Heart left ventricle (tissue), 16 donors: ENCODE measurements around the gene CCNB1. TPM values are rescaled to one million over a fixed set of nuclear protein-coding genes. Genes with fewer than 3 reads are reported as not detected.

Experiments
- ATAC-seq, 4 donors: fragments of 200-7000 bp; cut with Tn5 transposase; one replicate each; pipeline ENCODE4 v1.9.1; 2020 to 2022; ENCODE audit warnings: moderate library complexity in 4 of 4, mild to moderate bottlenecking in 3 of 4, moderate number of reproducible peaks in 1 of 4
- DNase-seq, 5 donors: peaks; one replicate each; pipeline ENCODE4 v3.0.0-alpha.2; 2020
- H3K27ac ChIP-seq, 12 donors: fragments of 200-600 bp; sonication (generic) in 4 of 12; one replicate each; pipeline versions ENCODE4 v1.5.0 to v1.8.0; 2016 to 2022; ENCODE audit warnings: mild to moderate bottlenecking in 2 of 12
- H3K27me3 ChIP-seq, 9 donors: fragments of 200-600 bp; sonication (generic) in 2 of 9; one replicate each; pipeline versions ENCODE4 v1.5.1 to v1.8.0; 2016 to 2022; ENCODE audit warnings: mild to moderate bottlenecking in 3 of 9
- H3K36me3 ChIP-seq, 9 donors: fragments of 200-600 bp; sonication (generic) in 2 of 9; one replicate each; pipeline versions ENCODE4 v1.5.0 to v1.8.0; 2018 to 2022; ENCODE audit warnings: mild to moderate bottlenecking in 2 of 9
- H3K4me1 ChIP-seq, 12 donors: fragments of 200-600 bp; sonication (generic) in 4 of 12; one replicate each; pipeline versions ENCODE4 v1.5.0 to v1.8.0; 2016 to 2022; ENCODE audit warnings: mild to moderate bottlenecking in 3 of 12
- H3K4me3 ChIP-seq, 12 donors: fragments of 200-600 bp; sonication (generic) in 4 of 12; one replicate each; pipeline versions ENCODE4 v1.5.0 to v1.8.0; 2017 to 2022; ENCODE audit warnings: mild to moderate bottlenecking in 9 of 12, moderate library complexity in 4 of 12
- H3K9me3 ChIP-seq, 12 donors: fragments of 200-600 bp; sonication (generic) in 4 of 12; one replicate each; pipeline versions ENCODE4 v1.5.0 to v1.8.0; 2016 to 2022; ENCODE audit warnings: mild to moderate bottlenecking in 1 of 12
- POLR2A ChIP-seq, 2 donors: fragments of 450-650 bp; IDR thresholded peaks; one replicate each; pipeline ENCODE4 v1.6.1; 2017; ENCODE audit warnings: antibody characterized with exemption in 2 of 2, mild to moderate bottlenecking in 2 of 2, moderate library complexity in 2 of 2
- WGBS, 4 donors: extraction: QIAGEN DNeasy Blood & Tissue Kit in 2 of 4; methylation state at CpG; one replicate each; pipeline versions ENCODE4 v1.1.5 to v1.1.7; 2013 to 2018; 5-methylcytosine and 5-hydroxymethylcytosine counted together
- intact Hi-C, 10 donors: fragments of 100-400 bp; cut with DNase I; formaldehyde crosslinking; loops; one replicate each; pipeline versions ENCODE4 v1.11.1 to v1.14.2; 2022
- polyA plus RNA-seq, 2 donors: library from polyadenylated mRNA; stranded (reverse); fragments of 200-250 nt; gene quantifications; one replicate each; pipeline ENCODE4 v1.2.3, GENCODE V29; 2013
- total RNA-seq, 9 donors: library from RNA; depleted of rRNA in 2 of 9; stranded (reverse); fragments of >200 nt in 2 of 9; fragmentation: NEBNext Ultra II Directional in 3 of 9; extraction: Animal tissue kit (Norgen Biotek cat#: 25700) in 3 of 9; gene quantifications; one replicate each; pipeline versions ENCODE4 v1.1.0 to v1.2.4, GENCODE V29; 2016 to 2023
- TF ChIP-seq, protein P1 (sequence below), 12 donors: fragments of 200-600 bp; sonication (generic) in 4 of 12; IDR thresholded peaks; one replicate each; pipeline versions ENCODE4 v1.5.0 to v1.8.0; 2018 to 2022; ENCODE audit warnings: antibody characterized with exemption in 12 of 12, mild to moderate bottlenecking in 5 of 12
- donor health status: ischemic (EF 13 %, LVEDD 7.1; RV severe dilation, severe dysfunction).
- donor health status: healthy with polysubstance abuse.
- donor health status: DM: no; HTN: yes; CAD: no.
- donor health status: DM: no; HTN: no; CAD: no.
- donor health status: ischemic (EF 25% LVEDD 6.9; RV normal size, moderate dysfunction).
- donor health status: ischemic (EF 25% LVEDD 5.7; RV mildly dilated, moderate dysfunction).
- donor health status: healthy.
- donor health status: DM: yes; HTN: yes; CAD: no.
- donor health status: ischemic (EF 35%, LVEDD 5.7; RV mildly dilated, moderate dysfunction).
- donor health status: nonischemic (EF 11% LVEDD 7.7; RV severe dilation, severe dysfunction).
- donor health status: DM: yes; HTN: yes; CAD: no.
- donor health status: PGD.
- donor health status: ischemic (EF 29% LVEDD 5.4; RV normal size, mild dysfunction).
- donor health status: nonischemic (EF 23%, LVEDD 6.1; RV moderate dilation, normal function).

The CCNB1 gene
- total and polyA plus RNA-seq, 11 donors, result 1.3 to 22.9 (median 3.6) TPM

DNA sequence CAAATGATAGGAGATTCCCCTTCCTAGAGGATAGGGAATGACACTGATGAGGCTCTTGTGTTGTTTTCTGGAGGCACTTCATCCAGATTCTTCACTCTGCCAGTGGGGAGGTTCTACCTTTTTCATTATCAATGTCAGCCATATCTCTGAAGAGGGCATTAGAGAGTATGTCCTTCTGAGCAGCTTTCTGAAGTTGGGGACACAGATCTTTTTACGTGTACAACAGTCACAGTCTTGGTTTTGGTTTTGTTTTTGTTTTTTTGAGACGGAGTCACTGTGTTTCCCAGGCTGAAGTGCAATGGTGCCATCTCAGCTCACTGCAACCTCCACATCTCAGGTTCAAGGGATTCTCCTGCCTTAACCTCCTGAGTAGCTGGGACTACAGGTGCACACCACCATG lies 45.1 kb downstream of the CCNB1 start:
- Histone ChIP-seq H3K36me3 (no peaks in the 10 kb centered on the region), H3K27ac (no peak overlapping the region), H3K4me3 (no peak overlapping the region), H3K27me3 (no peaks in the 10 kb centered on the region), H3K9me3 (no peaks in the 10 kb centered on the region), H3K4me1 (peaks cover 0 to 10% (median 2%) of the 10 kb centered on the region in 12 donors)
- WGBS, 4 donors, result 87 to 98% (median 91%) methylated on average over 2 of the region's 2 CpGs
- DNase-seq (no peak), ATAC-seq (no peak)
- no peak for TF ChIP-seq POLR2A (IDR thresholded peaks at IDR 0.05)
- TF ChIP-seq, protein P1, sequence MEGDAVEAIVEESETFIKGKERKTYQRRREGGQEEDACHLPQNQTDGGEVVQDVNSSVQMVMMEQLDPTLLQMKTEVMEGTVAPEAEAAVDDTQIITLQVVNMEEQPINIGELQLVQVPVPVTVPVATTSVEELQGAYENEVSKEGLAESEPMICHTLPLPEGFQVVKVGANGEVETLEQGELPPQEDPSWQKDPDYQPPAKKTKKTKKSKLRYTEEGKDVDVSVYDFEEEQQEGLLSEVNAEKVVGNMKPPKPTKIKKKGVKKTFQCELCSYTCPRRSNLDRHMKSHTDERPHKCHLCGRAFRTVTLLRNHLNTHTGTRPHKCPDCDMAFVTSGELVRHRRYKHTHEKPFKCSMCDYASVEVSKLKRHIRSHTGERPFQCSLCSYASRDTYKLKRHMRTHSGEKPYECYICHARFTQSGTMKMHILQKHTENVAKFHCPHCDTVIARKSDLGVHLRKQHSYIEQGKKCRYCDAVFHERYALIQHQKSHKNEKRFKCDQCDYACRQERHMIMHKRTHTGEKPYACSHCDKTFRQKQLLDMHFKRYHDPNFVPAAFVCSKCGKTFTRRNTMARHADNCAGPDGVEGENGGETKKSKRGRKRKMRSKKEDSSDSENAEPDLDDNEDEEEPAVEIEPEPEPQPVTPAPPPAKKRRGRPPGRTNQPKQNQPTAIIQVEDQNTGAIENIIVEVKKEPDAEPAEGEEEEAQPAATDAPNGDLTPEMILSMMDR (IDR thresholded peaks at IDR 0.05), result no peak
- intact Hi-C loops, result loop anchor here in 3 of 10 donors (5.0 to 10.0 kb wide), 3 partner anchors 35 to 117 kb away; partner anchors contain the start of genes CCNB1 (in 2 of the 3) and SLC30A5 (in 1 of the 3)

DNA sequence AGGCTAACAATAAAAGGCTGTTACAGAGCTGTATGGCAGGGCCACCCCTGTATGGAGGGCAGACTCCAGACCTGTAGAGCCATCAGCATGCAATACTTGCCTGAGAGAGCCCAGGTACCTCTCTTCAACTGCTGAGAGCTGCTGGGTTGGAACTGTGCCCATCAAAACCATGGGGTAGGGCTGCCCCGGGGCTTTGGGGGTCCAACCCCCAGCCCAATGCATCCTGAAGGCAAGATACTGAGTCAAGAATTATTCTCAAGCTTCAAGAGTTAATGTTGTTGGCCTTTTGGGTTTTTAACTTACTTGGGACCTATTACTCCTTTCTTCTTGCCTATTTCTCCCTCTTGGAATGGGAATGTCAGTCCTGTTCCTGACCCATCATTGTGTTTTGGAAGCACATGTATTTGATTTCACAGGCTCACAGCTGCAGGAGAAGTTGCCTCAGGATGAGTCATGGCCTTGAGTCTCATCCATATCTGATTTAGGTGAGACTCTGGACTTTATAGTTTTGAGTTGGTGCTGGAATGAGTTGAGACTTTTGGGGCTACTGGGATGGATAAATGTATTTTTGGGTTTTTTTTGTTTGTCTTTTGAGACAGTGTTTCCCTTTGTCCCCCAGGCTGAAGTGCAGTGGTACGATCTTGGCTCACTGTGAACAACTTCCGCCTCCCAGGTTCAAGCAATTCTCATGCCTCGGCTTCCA lies 46.7 kb downstream of the CCNB1 start:
- Histone ChIP-seq H3K27me3 (no peaks in the 10 kb centered on the region), H3K9me3 (no peaks in the 10 kb centered on the region), H3K27ac (no peak overlapping the region), H3K36me3 (no peaks in the 10 kb centered on the region), H3K4me3 (no peak overlapping the region), H3K4me1 (peaks cover 0 to 15% (median 5%) of the 10 kb centered on the region in 12 donors)
- DNase-seq (no peak), ATAC-seq (no peak)
- WGBS, 4 donors, result 92 to 96% (median 94%) methylated on average over 4 of the region's 4 CpGs
- intact Hi-C loops, result loop anchor here in 3 of 10 donors (5.0 to 10.0 kb wide), 3 partner anchors 34 to 119 kb away; partner anchors contain the start of genes CCNB1 (in 2 of the 3) and SLC30A5 (in 1 of the 3)
- TF ChIP-seq, protein P1 (IDR thresholded peaks at IDR 0.05), result no peak
- TF ChIP-seq POLR2A (IDR thresholded peaks at IDR 0.05), result no peak

DNA sequence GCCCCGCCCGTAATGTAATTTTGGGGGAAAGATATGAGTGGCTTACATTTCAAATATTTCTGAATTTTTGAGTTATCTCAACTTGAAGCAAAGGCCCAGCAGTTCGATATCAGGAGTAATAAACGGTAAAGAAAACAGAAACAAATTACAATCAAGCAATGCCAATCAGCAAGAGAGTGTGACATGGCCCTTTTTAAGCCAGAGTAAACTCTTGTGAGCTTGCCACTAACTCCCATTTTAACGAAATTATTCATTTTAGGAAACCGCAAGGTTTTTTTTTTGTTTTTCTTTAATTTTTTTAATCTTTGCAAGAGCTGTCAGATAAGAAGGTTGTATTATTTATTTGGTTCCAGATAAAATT lies 50.2 kb downstream of the CCNB1 start:
- H3K4me3 ChIP-seq, result peak overlapping the region; percentile 58 to 100 (median 94)
- no peaks in the 10 kb centered on the region for H3K27me3 ChIP-seq
- peak overlapping the region in 8 of 12 donors; percentile 9 to 99 (median 98) for H3K27ac ChIP-seq
- peaks cover 0 to 26% (median 10%) of the 10 kb centered on the region in 12 donors for H3K4me1 ChIP-seq
- H3K36me3 ChIP-seq, result peaks cover 0 to 2% (median 0%) of the 10 kb centered on the region in 9 donors
- ATAC-seq (no peak), DNase-seq (no peak)
- intact Hi-C loops, result loop anchor here in 4 of 10 donors (1.0 to 10.0 kb wide), 6 partner anchors 17 to 125 kb away; partner anchors contain the start of genes CCNB1 (in 2 of the 4), SLC30A5 (in 2 of the 4), CCDC125 (in 1 of the 4) and CDK7 (in 1 of the 4)
- 55 to 59% (median 57%) methylated on average over 6 of the region's 6 CpGs for WGBS, 4 donors
- TF ChIP-seq, protein P1 (IDR thresholded peaks at IDR 0.05), result no peak
- no peak for TF ChIP-seq POLR2A (IDR thresholded peaks at IDR 0.05)
- no peaks in the 10 kb centered on the region for H3K9me3 ChIP-seq
